Liver (tissue), 9 donors: ENCODE data around the gene CYP2J2. TPM values are rescaled to one million over a fixed set of nuclear protein-coding genes. Genes with fewer than 3 reads are reported as not detected.

Source experiments
- DNase-seq: peaks from one replicate; pipeline ENCODE4 v3.0.0-alpha.2; 2017; ENCODE audit warnings: low spot score
- H3K27ac ChIP-seq, 2 donors: one replicate each; pipeline ENCODE4 v1.7.0; 2013; ENCODE audit warnings: inconsistent platforms in 2 of 2, low read length in 2 of 2, control low read depth in 1 of 2, low read depth in 1 of 2, mild to moderate bottlenecking in 1 of 2
- H3K27me3 ChIP-seq, 4 donors: one replicate each; pipeline versions ENCODE4 v1.6.1 to v1.7.0; 2013; ENCODE audit warnings: low read length in 3 of 4, inconsistent platforms in 1 of 4, mild to moderate bottlenecking in 1 of 4, moderate library complexity in 1 of 4; ENCODE audit not compliant: control insufficient read depth in 4 of 4, insufficient read depth in 4 of 4
- H3K36me3 ChIP-seq, 4 donors: one replicate each; pipeline versions ENCODE4 v1.6.1 to v1.7.0; 2013; ENCODE audit warnings: low read length in 3 of 4, mild to moderate bottlenecking in 3 of 4, low read depth in 1 of 4, moderate library complexity in 1 of 4; ENCODE audit not compliant: control insufficient read depth in 4 of 4, insufficient read depth in 3 of 4
- H3K4me1 ChIP-seq, 4 donors: one replicate each; pipeline versions ENCODE4 v1.6.1 to v1.7.0; 2013; ENCODE audit warnings: low read length in 3 of 4, mild to moderate bottlenecking in 3 of 4, moderate library complexity in 1 of 4; ENCODE audit not compliant: control insufficient read depth in 4 of 4, insufficient read depth in 4 of 4
- H3K4me3 ChIP-seq, 3 donors: one replicate each; pipeline versions ENCODE4 v1.6.1 to v1.7.0; 2013; ENCODE audit warnings: low read length in 3 of 3, control low read depth in 1 of 3, low read depth in 1 of 3, mild to moderate bottlenecking in 1 of 3
- H3K9ac ChIP-seq, 2 donors: one replicate each; pipeline ENCODE4 v1.7.0; 2013; ENCODE audit warnings: low read length in 2 of 2, mild to moderate bottlenecking in 2 of 2, moderate library complexity in 2 of 2, control low read depth in 1 of 2, low read depth in 1 of 2
- H3K9me3 ChIP-seq, 4 donors: one replicate each; pipeline versions ENCODE4 v1.6.1 to v1.7.0; 2013; ENCODE audit warnings: low read length in 3 of 4; ENCODE audit not compliant: control insufficient read depth in 4 of 4
- CTCF ChIP-seq: fragments of 150-350 bp; IDR thresholded peaks from 2 replicates; pipeline ENCODE4 v1.5.1; 2017; ENCODE audit warnings: improper control_type of control experiment, low read depth, low read length; ENCODE audit not compliant: missing input control
- EGR1 ChIP-seq, 2 donors: IDR thresholded peaks; 2 replicates each; pipeline ENCODE4 v1.6.1; 2016 to 2018; ENCODE audit warnings: antibody characterized with exemption in 2 of 2, low read depth in 2 of 2
- FOXA1 ChIP-seq: IDR thresholded peaks from 2 replicates; pipeline ENCODE4 v1.6.1; 2016; ENCODE audit warnings: antibody characterized with exemption
- FOXA2 ChIP-seq: IDR thresholded peaks from 2 replicates; pipeline ENCODE4 v1.6.1; 2016; ENCODE audit warnings: antibody characterized with exemption
- GABPA ChIP-seq, 2 donors: IDR thresholded peaks in 1 of 2; conservative IDR thresholded peaks in 1 of 2; 2 replicates each; pipeline ENCODE4 v1.6.1; 2016; ENCODE audit warnings: antibody characterized with exemption in 2 of 2, mild to moderate bottlenecking in 1 of 2, moderate library complexity in 1 of 2
- HNF4A ChIP-seq, 2 donors: conservative IDR thresholded peaks; 2 replicates each; pipeline ENCODE4 v1.6.1; 2016; ENCODE audit warnings: antibody characterized with exemption in 2 of 2, mild to moderate bottlenecking in 2 of 2
- JUND ChIP-seq, 2 donors: IDR thresholded peaks; 2 replicates each; pipeline ENCODE4 v1.6.1; 2016; ENCODE audit warnings: antibody characterized with exemption in 2 of 2
- MAX ChIP-seq: IDR thresholded peaks from 2 replicates; pipeline ENCODE4 v1.6.1; 2016; ENCODE audit warnings: antibody characterized with exemption
- NR2F2 ChIP-seq: IDR thresholded peaks from 2 replicates; pipeline ENCODE4 v1.6.1; 2016; ENCODE audit warnings: antibody characterized with exemption
- REST ChIP-seq: IDR thresholded peaks from 2 replicates; pipeline ENCODE4 v1.6.1; 2016; ENCODE audit warnings: antibody characterized with exemption, mild to moderate bottlenecking
- RXRA ChIP-seq, 2 donors: IDR thresholded peaks; 2 replicates each; pipeline ENCODE4 v1.6.1; 2017 to 2018; ENCODE audit warnings: antibody characterized with exemption in 2 of 2, mild to moderate bottlenecking in 1 of 2
- SP1 ChIP-seq: IDR thresholded peaks from 2 replicates; pipeline ENCODE4 v1.6.1; 2018; ENCODE audit warnings: antibody characterized with exemption, mild to moderate bottlenecking
- TAF1 ChIP-seq: conservative IDR thresholded peaks from 2 replicates; pipeline ENCODE4 v1.6.1; 2016; ENCODE audit warnings: antibody characterized with exemption, mild to moderate bottlenecking
- YY1 ChIP-seq: IDR thresholded peaks from 2 replicates; pipeline ENCODE4 v1.6.1; 2016; ENCODE audit warnings: antibody characterized with exemption, mild to moderate bottlenecking
- WGBS: extraction: QIAGEN DNeasy Blood & Tissue Kit; methylation state at CpG from one replicate; pipeline ENCODE4 v1.1.7; 2013; 5-methylcytosine and 5-hydroxymethylcytosine counted together
- polyA plus RNA-seq, 2 donors: library from polyadenylated mRNA; stranded (reverse) in 1 of 2; unstranded in 1 of 2; fragments of 200-250 nt in 1 of 2; fragments of >200 nt in 1 of 2; fragmentation: Nextera tagmentation in 1 of 2; extraction: Ambion mirVana in 1 of 2; gene quantifications; one replicate each; pipeline versions ENCODE4 v1.2.1 to v1.2.3, GENCODE V29; 2013 to 2015
- total RNA-seq, 2 donors: library from RNA; depleted of rRNA; stranded (reverse); fragments of >200 nt; gene quantifications; one replicate each; pipeline ENCODE4 v1.2.3, GENCODE V29; 2014
- donor health status: healthy.
- donor health status: healthy.
- donor health status: healthy.
- donor health status: healthy.
- donor health status: healthy.

The CYP2J2 gene
- total and polyA plus RNA-seq, 4 donors = 29.4 to 77.9 (median 58.9) TPM

- no peak overlapping the region for H3K27ac ChIP-seq
- peaks cover 0 to 3% (median 1%) of the 10 kb centered on the region in 4 donors for H3K4me1 ChIP-seq
- H3K27me3 ChIP-seq = no peaks in the 10 kb centered on the region
- no peak overlapping the region for H3K9ac ChIP-seq
- 90% methylated on average over 2 of the region's 2 CpGs for WGBS
- H3K9me3 ChIP-seq = no peaks in the 10 kb centered on the region
- TF ChIP-seq REST = no peak
- TF ChIP-seq RXRA (IDR thresholded peaks at IDR 0.05) = no peak
- no peak for TF ChIP-seq MAX
- no peak for TF ChIP-seq CTCF
- no peak for TF ChIP-seq SP1
- no peak for TF ChIP-seq TAF1
- TF ChIP-seq JUND (IDR thresholded peaks at IDR 0.05) = no peak
- no peak for TF ChIP-seq GABPA (IDR thresholded peaks at IDR 0.05 in 1 of 2, conservative IDR thresholded peaks at IDR 0.05 in 1 of 2)
- no peak for TF ChIP-seq NR2F2
- no peak for DNase-seq
- no peaks in the 10 kb centered on the region for H3K36me3 ChIP-seq
- H3K4me3 ChIP-seq = no peak overlapping the region
Measured at GRCh38 chr1:59952065-59952464, 25.5 kb upstream of the CYP2J2 start.

GRCh38 chr1:59949648-59950047 is 23.1 kb upstream of the CYP2J2 start:
- no peak for TF ChIP-seq JUND (IDR thresholded peaks at IDR 0.05)
- TF ChIP-seq CTCF = no peak
- TF ChIP-seq FOXA1 = no peak
- no peak for TF ChIP-seq YY1
- no peak for TF ChIP-seq HNF4A (conservative IDR thresholded peaks at IDR 0.05)
- no peak for TF ChIP-seq EGR1 (IDR thresholded peaks at IDR 0.05; ENCODE audit: low read depth in 2 of 2)
- no peak for TF ChIP-seq MAX
- no peak for TF ChIP-seq NR2F2
- no peak for TF ChIP-seq FOXA2
- no peak for TF ChIP-seq REST
- no peak for DNase-seq
- H3K36me3 ChIP-seq = no peaks in the 10 kb centered on the region
- H3K4me1 ChIP-seq = peaks cover 0 to 5% (median 5%) of the 10 kb centered on the region in 4 donors
- H3K27me3 ChIP-seq = no peaks in the 10 kb centered on the region
- H3K9ac ChIP-seq = no peak overlapping the region
- no peaks in the 10 kb centered on the region for H3K9me3 ChIP-seq
- no peak overlapping the region for H3K4me3 ChIP-seq
- no peak overlapping the region for H3K27ac ChIP-seq
